ENCODE results near the gene LIG4.

LIG4 gene

GRCh38 chr13:108194435-108194936, 20.9 kb downstream of the LIG4 start:
- no peak for DNase-seq (ENCODE audit: low spot score)

GRCh38 chr13:108193806-108194205, 21.5 kb downstream of the LIG4 start:
- peak; percentile 35 for DNase-seq (ENCODE audit: low spot score)

- no peak for DNase-seq (ENCODE audit: low spot score)
These were observed 24.4 kb downstream of the LIG4 start for GRCh38 chr13:108190897-108191296.

GRCh38 chr13:108188260-108188659, 27.1 kb downstream of the LIG4 start:
- DNase-seq (ENCODE audit: low spot score), result no peak

GRCh38 chr13:108185223-108185622, 30.1 kb downstream of the LIG4 start:
- no peak for DNase-seq (ENCODE audit: low spot score)

- no peak for DNase-seq (ENCODE audit: low spot score)
These were observed 32.7 kb downstream of the LIG4 start for GRCh38 chr13:108182652-108183051.

GRCh38 chr13:108178078-108178477, 37.3 kb downstream of the LIG4 start:
- DNase-seq (ENCODE audit: low spot score), result no peak

- peak; percentile 17 for DNase-seq (ENCODE audit: low spot score)
These were observed 38.6 kb downstream of the LIG4 start for GRCh38 chr13:108176685-108177274.

- DNase-seq (ENCODE audit: low spot score), result no peak
These were observed 46.4 kb downstream of the LIG4 start for GRCh38 chr13:108168929-108169328.

- DNase-seq (ENCODE audit: low spot score), result no peak
These were observed 49.3 kb downstream of the LIG4 start for GRCh38 chr13:108166078-108166477.

GRCh38 chr13:108158746-108159145, 56.6 kb downstream of the LIG4 start:
- no peak for DNase-seq (ENCODE audit: low spot score)
